Loucy (cell line): Measurements from ENCODE around the gene PAX5.

Experiments used
- H2AFZ ChIP-seq: fragments of 200-600 bp; sonication (generic); 2 replicates; pipeline ENCODE4 v1.6.0; 2016; ENCODE audit warnings: antibody characterized with exemption, mild to moderate bottlenecking, low read length, moderate library complexity
- H3F3A ChIP-seq: fragments of 200-600 bp; 2 replicates; pipeline ENCODE4 v1.6.0; 2016; ENCODE audit warnings: antibody characterized with exemption, low read depth, mild to moderate bottlenecking
- H3K27me3 ChIP-seq: fragments of 200-600 bp; sonication (generic); 2 replicates; pipeline ENCODE4 v1.6.1; 2014; ENCODE audit warnings: low read length, mild to moderate bottlenecking; ENCODE audit not compliant: insufficient read depth, poor library complexity, severe bottlenecking
- H3K36me3 ChIP-seq: fragments of 200-600 bp; sonication (generic); 2 replicates; pipeline ENCODE4 v1.6.1; 2016; ENCODE audit warnings: low read length; ENCODE audit not compliant: insufficient read depth
- H3K4me1 ChIP-seq: fragments of 200-600 bp; sonication (generic); 2 replicates; pipeline ENCODE4 v1.5.1; 2014; ENCODE audit warnings: low read length, mild to moderate bottlenecking; ENCODE audit not compliant: insufficient read depth, poor library complexity, severe bottlenecking
- H3K4me2 ChIP-seq: fragments of 200-600 bp; sonication (generic); 2 replicates; pipeline ENCODE4 v1.6.0; 2014; ENCODE audit warnings: antibody characterized with exemption, low read length, low read depth, mild to moderate bottlenecking; ENCODE audit not compliant: poor library complexity, severe bottlenecking
- H3K4me3 ChIP-seq: fragments of 200-600 bp; sonication (generic); 2 replicates; pipeline ENCODE4 v1.5.1; 2014; ENCODE audit warnings: low read length, mild to moderate bottlenecking, mixed read lengths; ENCODE audit not compliant: poor library complexity, severe bottlenecking
- H3K79me2 ChIP-seq: fragments of 200-600 bp; sonication (generic); 2 replicates; pipeline ENCODE4 v1.6.1; 2014; ENCODE audit warnings: low read length; ENCODE audit not compliant: insufficient read depth
- H3K9ac ChIP-seq: fragments of 200-600 bp; sonication (generic); 2 replicates; pipeline ENCODE4 v1.6.0; 2014; ENCODE audit warnings: mild to moderate bottlenecking, low read depth, low read length, moderate library complexity; ENCODE audit not compliant: poor library complexity, severe bottlenecking
- H3K9me2 ChIP-seq: fragments of 200-600 bp; sonication (generic); replicated peaks from 2 replicates; pipeline ENCODE4 v1.6.1; 2016; ENCODE audit warnings: low read depth, low read length, mixed read lengths
- H3K9me3 ChIP-seq: fragments of 200-600 bp; sonication (generic); 2 replicates; pipeline ENCODE4 v1.6.1; 2014; ENCODE audit warnings: mild to moderate bottlenecking, antibody characterized with exemption, low read length, low read depth; ENCODE audit not compliant: insufficient read depth
- H4K20me1 ChIP-seq: fragments of 200-600 bp; sonication (generic); 2 replicates; pipeline ENCODE4 v1.6.0; 2014; ENCODE audit warnings: antibody characterized with exemption, low read length, mild to moderate bottlenecking; ENCODE audit not compliant: insufficient read depth, poor library complexity, severe bottlenecking
- CTCF ChIP-seq: fragments of 200-600 bp; sonication (generic); conservative IDR thresholded peaks from 2 replicates; pipeline ENCODE4 v1.5.1; 2014; ENCODE audit warnings: mild to moderate bottlenecking, antibody characterized with exemption, low read length
- EZH2phosphoT487 ChIP-seq: fragments of 200-600 bp; IDR thresholded peaks from 2 replicates; pipeline ENCODE4 v1.6.1; 2018; ENCODE audit warnings: antibody characterized with exemption, mild to moderate bottlenecking, moderate library complexity, borderline replicate concordance

Gene PAX5

GRCh38 chr9:36899406-36899805 lies 134.7 kb downstream of the PAX5 start:
- no peaks in the 10 kb centered on the region for H3K36me3 ChIP-seq
- H3K79me2 ChIP-seq: no peaks in the 10 kb centered on the region
- no peaks in the 10 kb centered on the region for H3K9me2 ChIP-seq
- no peaks in the 10 kb centered on the region for H3K27me3 ChIP-seq
- H2AFZ ChIP-seq: no peak overlapping the region
- no peaks in the 10 kb centered on the region for H4K20me1 ChIP-seq
- no peaks in the 10 kb centered on the region for H3F3A ChIP-seq
- H3K4me3 ChIP-seq: no peak overlapping the region
- H3K9me3 ChIP-seq: no peaks in the 10 kb centered on the region
- no peak overlapping the region for H3K4me2 ChIP-seq
- H3K4me1 ChIP-seq: peaks cover 12% of the 10 kb centered on the region
- TF ChIP-seq CTCF (no peak), EZH2phosphoT487 (no peak)
- no peak overlapping the region for H3K9ac ChIP-seq

- H3K9me3 ChIP-seq: no peaks in the 10 kb centered on the region
- H2AFZ ChIP-seq: no peak overlapping the region
- H4K20me1 ChIP-seq: no peaks in the 10 kb centered on the region
- no peaks in the 10 kb centered on the region for H3K27me3 ChIP-seq
- H3K79me2 ChIP-seq: no peaks in the 10 kb centered on the region
- no peaks in the 10 kb centered on the region for H3K9me2 ChIP-seq
- H3K9ac ChIP-seq: no peak overlapping the region
- H3K4me2 ChIP-seq: no peak overlapping the region
- no peaks in the 10 kb centered on the region for H3K36me3 ChIP-seq
- H3F3A ChIP-seq: no peaks in the 10 kb centered on the region
- TF ChIP-seq CTCF (no peak), EZH2phosphoT487 (no peak)
- peaks cover 3% of the 10 kb centered on the region for H3K4me1 ChIP-seq
- no peak overlapping the region for H3K4me3 ChIP-seq
These were observed 135.5 kb downstream of the PAX5 start for GRCh38 chr9:36898431-36899020.

GRCh38 chr9:36897478-36897877 lies 136.6 kb downstream of the PAX5 start:
- TF ChIP-seq CTCF (no peak), EZH2phosphoT487 (no peak)
- Histone ChIP-seq H3F3A (no peaks in the 10 kb centered on the region), H3K4me2 (no peak overlapping the region), H3K9me3 (no peaks in the 10 kb centered on the region), H4K20me1 (no peaks in the 10 kb centered on the region), H3K4me3 (no peak overlapping the region), H3K79me2 (no peaks in the 10 kb centered on the region), H3K9me2 (no peaks in the 10 kb centered on the region), H3K36me3 (no peaks in the 10 kb centered on the region), H3K9ac (no peak overlapping the region), H2AFZ (no peak overlapping the region), H3K27me3 (no peaks in the 10 kb centered on the region), H3K4me1 (no peaks in the 10 kb centered on the region)
